Smooth muscle cell (in vitro differentiated cells): Measurements from ENCODE around the gene THADA. TPM values are rescaled to one million over a fixed set of nuclear protein-coding genes. Genes with fewer than 3 reads are reported as not detected.

ENCODE experiments used
- DNase-seq: peaks from one replicate; lab custom pipeline; 2025; ENCODE audit not compliant: unreplicated experiment; lab: John Stamatoyannopoulos, UW
- H2AFZ ChIP-seq: fragments of 200-600 bp; sonication (generic); 2 replicates; pipeline ENCODE4 v1.6.0; 2016; ENCODE audit warnings: antibody characterized with exemption, low read depth, mild to moderate bottlenecking
- H3F3A ChIP-seq: fragments of 200-600 bp; sonication (generic); 2 replicates; pipeline ENCODE4 v1.6.0; 2017; ENCODE audit warnings: antibody characterized with exemption, low read depth
- H3K27ac ChIP-seq: fragments of 200-600 bp; sonication (generic); 2 replicates; pipeline ENCODE4 v1.5.1; 2016; ENCODE audit warnings: low read depth, mild to moderate bottlenecking
- H3K27me3 ChIP-seq: fragments of 200-600 bp; sonication (generic); 2 replicates; pipeline ENCODE4 v1.6.1; 2016; ENCODE audit warnings: low read depth, mild to moderate bottlenecking
- H3K36me3 ChIP-seq: fragments of 200-600 bp; sonication (generic); 2 replicates; pipeline ENCODE4 v1.5.1; 2016; ENCODE audit warnings: low read depth
- H3K4me1 ChIP-seq: fragments of 200-600 bp; sonication (generic); 2 replicates; pipeline ENCODE4 v1.5.1; 2016; ENCODE audit warnings: low read depth
- H3K4me2 ChIP-seq: fragments of 200-600 bp; sonication (generic); 2 replicates; pipeline ENCODE4 v1.6.0; 2016; ENCODE audit warnings: mild to moderate bottlenecking
- H3K4me3 ChIP-seq: fragments of 200-600 bp; sonication (generic); 2 replicates; pipeline ENCODE4 v1.5.1; 2016; ENCODE audit warnings: mild to moderate bottlenecking
- H3K79me2 ChIP-seq: fragments of 200-600 bp; sonication (generic); 2 replicates; pipeline ENCODE4 v1.6.0; 2016; ENCODE audit warnings: low read depth, mild to moderate bottlenecking
- H3K9ac ChIP-seq: fragments of 200-600 bp; sonication (generic); 2 replicates; pipeline ENCODE4 v1.6.0; 2016; ENCODE audit warnings: low read depth
- H3K9me3 ChIP-seq: fragments of 200-600 bp; sonication (generic); replicated peaks from 2 replicates; pipeline ENCODE4 v1.5.1; 2016; ENCODE audit warnings: low read depth
- H4K20me1 ChIP-seq: fragments of 200-600 bp; sonication (generic); 2 replicates; pipeline ENCODE4 v1.6.0; 2016; ENCODE audit warnings: low read depth
- CTCF ChIP-seq: fragments of 200-600 bp; sonication (generic); IDR thresholded peaks from 2 replicates; pipeline ENCODE4 v1.5.1; 2017; ENCODE audit warnings: borderline replicate concordance, mild to moderate bottlenecking, antibody characterized with exemption; ENCODE audit not compliant: insufficient read depth, poor library complexity, severe bottlenecking
- WGBS: methylation state at CpG from one replicate; pipeline ENCODE4 v1.1.7; 2016; ENCODE audit warnings: low lambda C conversion rate; 5-methylcytosine and 5-hydroxymethylcytosine counted together
- polyA plus RNA-seq: library from polyadenylated mRNA; unstranded; fragments of >200 nt; fragmentation: Nextera tagmentation; extraction: Ambion mirVana; gene quantifications from 2 replicates; pipeline ENCODE4 v1.2.1, GENCODE V29; 2016
- total RNA-seq: library from RNA; depleted of rRNA; stranded (reverse); fragments of >200 nt; gene quantifications from 2 replicates; pipeline ENCODE4 v1.2.3, GENCODE V29; 2014

THADA gene
- total and polyA plus RNA-seq, 2 experiments from 2014 or later, result 11.3 to 20.9 TPM

- DNase-seq, result no peak
- Histone ChIP-seq H3K27ac (peak overlapping the region; percentile 37), H3K4me2 (no peak overlapping the region), H3K9me3 (no peaks in the 10 kb centered on the region), H3K36me3 (no peaks in the 10 kb centered on the region), H3K27me3 (no peaks in the 10 kb centered on the region), H4K20me1 (no peaks in the 10 kb centered on the region), H2AFZ (no peak overlapping the region), H3K4me3 (no peak overlapping the region), H3F3A (peaks cover 12% of the 10 kb centered on the region), H3K4me1 (no peaks in the 10 kb centered on the region), H3K9ac (no peak overlapping the region), H3K79me2 (no peaks in the 10 kb centered on the region)
- WGBS, result 76% methylated on average over 8 of the region's 8 CpGs
- TF ChIP-seq CTCF, result no peak
Observed at GRCh38 chr2:43324259-43325106, 271.4 kb downstream of the THADA start.

- H3K4me3 ChIP-seq, result no peak overlapping the region
- TF ChIP-seq CTCF, result no peak
- no peaks in the 10 kb centered on the region for H3K79me2 ChIP-seq
- H2AFZ ChIP-seq, result no peak overlapping the region
- H3K9ac ChIP-seq, result no peak overlapping the region
- no peak for DNase-seq
- H3K9me3 ChIP-seq, result no peaks in the 10 kb centered on the region
- H3K4me2 ChIP-seq, result no peak overlapping the region
- no peaks in the 10 kb centered on the region for H3K4me1 ChIP-seq
- no peak overlapping the region for H3K27ac ChIP-seq
- 79% methylated on average over 4 of the region's 4 CpGs for WGBS
- H3K27me3 ChIP-seq, result no peaks in the 10 kb centered on the region
- H3F3A ChIP-seq, result peaks cover 12% of the 10 kb centered on the region
- no peaks in the 10 kb centered on the region for H3K36me3 ChIP-seq
- H4K20me1 ChIP-seq, result no peaks in the 10 kb centered on the region
Observed at GRCh38 chr2:43323857-43324256, 272.0 kb downstream of the THADA start.

- TF ChIP-seq CTCF, result no peak
- Histone ChIP-seq H4K20me1 (no peaks in the 10 kb centered on the region), H3K27ac (no peak overlapping the region), H2AFZ (no peak overlapping the region), H3K4me1 (no peaks in the 10 kb centered on the region), H3K9me3 (no peaks in the 10 kb centered on the region), H3K27me3 (no peaks in the 10 kb centered on the region), H3K4me3 (no peak overlapping the region), H3K4me2 (no peak overlapping the region), H3K36me3 (no peaks in the 10 kb centered on the region), H3F3A (peaks cover 7% of the 10 kb centered on the region), H3K9ac (no peak overlapping the region), H3K79me2 (no peaks in the 10 kb centered on the region)
- 100% methylated on average over 1 of the region's 1 CpG for WGBS
- DNase-seq, result no peak
Observed at GRCh38 chr2:43321446-43321845, 274.4 kb downstream of the THADA start.

- Histone ChIP-seq H3K9me3 (no peaks in the 10 kb centered on the region), H3F3A (peaks cover 3% of the 10 kb centered on the region), H3K4me1 (no peaks in the 10 kb centered on the region), H3K4me2 (no peak overlapping the region), H3K27ac (no peak overlapping the region), H3K79me2 (no peaks in the 10 kb centered on the region), H3K36me3 (no peaks in the 10 kb centered on the region), H2AFZ (no peak overlapping the region), H3K4me3 (no peak overlapping the region), H3K27me3 (no peaks in the 10 kb centered on the region), H3K9ac (no peak overlapping the region), H4K20me1 (no peaks in the 10 kb centered on the region)
- no peak for DNase-seq
- TF ChIP-seq CTCF, result no peak
- WGBS, result 36% methylated on average over 2 of the region's 2 CpGs
Observed at GRCh38 chr2:43319541-43319940, 276.3 kb downstream of the THADA start.
